Measurements from ENCODE around the gene COX7A1. TPM values are rescaled to one million over a fixed set of nuclear protein-coding genes. Genes with fewer than 3 reads are reported as not detected.
A peak's percentile ranks its signal among the peaks of the same experiment; 100 is the strongest.

Gene COX7A1
- total and polyA plus RNA-seq, 10 of the 15 experiments (the other 5 are each of a cell fraction or from before 2014, with no cell fraction given) = not detected

GRCh38 chr19:36114721-36115452 lies 37.4 kb downstream of the COX7A1 start, which contains the start of gene POLR2I (continued):
- TF ChIP-seq ZBTB33 (IDR thresholded peaks at IDR 0.05) (no peak), SMAD1 (IDR thresholded peaks at IDR 0.05; ENCODE audit: low read depth, partially characterized antibody) (no peak), CHD1 (IDR thresholded peaks at IDR 0.05; ENCODE audit: low read depth, low read length) (no peak), FOXK2 (IDR thresholded peaks at IDR 0.05) (no peak), RAD51 (IDR thresholded peaks at IDR 0.05) (peak; percentile 84), JUND (IDR thresholded peaks at IDR 0.05; ENCODE audit: low read depth, low read length) (no peak), IKZF2 (IDR thresholded peaks at IDR 0.05) (peak; percentile 40 to 58; a peak in 2 of 4 replicates), RUNX3 (IDR thresholded peaks at IDR 0.05; ENCODE audit: low read length) (peak; percentile 91), HDAC6 (IDR thresholded peaks at IDR 0.05; ENCODE audit: unreplicated experiment) (no peak), NRF1 (conservative IDR thresholded peaks at IDR 0.05; ENCODE audit: low read depth, low read length) (peak; percentile 91), MTA2 (IDR thresholded peaks at IDR 0.05; ENCODE audit: low read depth) (no peak), PAX5 (IDR thresholded peaks at IDR 0.05; ENCODE audit: borderline replicate concordance, low read depth, low read length) (no peak), SIN3A (IDR thresholded peaks at IDR 0.05; ENCODE audit: low read depth, low read length) (peak; percentile 95), JUNB (IDR thresholded peaks at IDR 0.05) (no peak), LARP7 (IDR thresholded peaks at IDR 0.05) (0 out of 2 replicates have a peak, but pooled peaks have one; percentile 11), MEF2B (IDR thresholded peaks at IDR 0.05; ENCODE audit: partially characterized antibody, poor library complexity, severe bottlenecking) (peak; percentile 49), SP1 (IDR thresholded peaks at IDR 0.05; ENCODE audit: low read depth, low read length) (peak; percentile 96), POU2F2 (IDR thresholded peaks at IDR 0.05; ENCODE audit: borderline replicate concordance, low read depth, low read length) (no peak; the same call in 2 of the 3 replicates), CBFB (IDR thresholded peaks at IDR 0.05; ENCODE audit: low read depth) (peak; percentile 93)
- TF ChIP-seq, protein P1, sequence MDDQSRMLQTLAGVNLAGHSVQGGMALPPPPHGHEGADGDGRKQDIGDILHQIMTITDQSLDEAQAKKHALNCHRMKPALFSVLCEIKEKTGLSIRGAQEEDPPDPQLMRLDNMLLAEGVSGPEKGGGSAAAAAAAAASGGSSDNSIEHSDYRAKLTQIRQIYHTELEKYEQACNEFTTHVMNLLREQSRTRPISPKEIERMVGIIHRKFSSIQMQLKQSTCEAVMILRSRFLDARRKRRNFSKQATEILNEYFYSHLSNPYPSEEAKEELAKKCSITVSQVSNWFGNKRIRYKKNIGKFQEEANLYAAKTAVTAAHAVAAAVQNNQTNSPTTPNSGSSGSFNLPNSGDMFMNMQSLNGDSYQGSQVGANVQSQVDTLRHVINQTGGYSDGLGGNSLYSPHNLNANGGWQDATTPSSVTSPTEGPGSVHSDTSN (IDR thresholded peaks at IDR 0.05; ENCODE audit: insufficient replicate concordance, low read depth, low read length) = no peak
- TF ChIP-seq, protein P2, sequence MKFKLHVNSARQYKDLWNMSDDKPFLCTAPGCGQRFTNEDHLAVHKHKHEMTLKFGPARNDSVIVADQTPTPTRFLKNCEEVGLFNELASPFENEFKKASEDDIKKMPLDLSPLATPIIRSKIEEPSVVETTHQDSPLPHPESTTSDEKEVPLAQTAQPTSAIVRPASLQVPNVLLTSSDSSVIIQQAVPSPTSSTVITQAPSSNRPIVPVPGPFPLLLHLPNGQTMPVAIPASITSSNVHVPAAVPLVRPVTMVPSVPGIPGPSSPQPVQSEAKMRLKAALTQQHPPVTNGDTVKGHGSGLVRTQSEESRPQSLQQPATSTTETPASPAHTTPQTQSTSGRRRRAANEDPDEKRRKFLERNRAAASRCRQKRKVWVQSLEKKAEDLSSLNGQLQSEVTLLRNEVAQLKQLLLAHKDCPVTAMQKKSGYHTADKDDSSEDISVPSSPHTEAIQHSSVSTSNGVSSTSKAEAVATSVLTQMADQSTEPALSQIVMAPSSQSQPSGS (IDR thresholded peaks at IDR 0.05; ENCODE audit: low read length) = no peak
- TF ChIP-seq, protein P3, sequence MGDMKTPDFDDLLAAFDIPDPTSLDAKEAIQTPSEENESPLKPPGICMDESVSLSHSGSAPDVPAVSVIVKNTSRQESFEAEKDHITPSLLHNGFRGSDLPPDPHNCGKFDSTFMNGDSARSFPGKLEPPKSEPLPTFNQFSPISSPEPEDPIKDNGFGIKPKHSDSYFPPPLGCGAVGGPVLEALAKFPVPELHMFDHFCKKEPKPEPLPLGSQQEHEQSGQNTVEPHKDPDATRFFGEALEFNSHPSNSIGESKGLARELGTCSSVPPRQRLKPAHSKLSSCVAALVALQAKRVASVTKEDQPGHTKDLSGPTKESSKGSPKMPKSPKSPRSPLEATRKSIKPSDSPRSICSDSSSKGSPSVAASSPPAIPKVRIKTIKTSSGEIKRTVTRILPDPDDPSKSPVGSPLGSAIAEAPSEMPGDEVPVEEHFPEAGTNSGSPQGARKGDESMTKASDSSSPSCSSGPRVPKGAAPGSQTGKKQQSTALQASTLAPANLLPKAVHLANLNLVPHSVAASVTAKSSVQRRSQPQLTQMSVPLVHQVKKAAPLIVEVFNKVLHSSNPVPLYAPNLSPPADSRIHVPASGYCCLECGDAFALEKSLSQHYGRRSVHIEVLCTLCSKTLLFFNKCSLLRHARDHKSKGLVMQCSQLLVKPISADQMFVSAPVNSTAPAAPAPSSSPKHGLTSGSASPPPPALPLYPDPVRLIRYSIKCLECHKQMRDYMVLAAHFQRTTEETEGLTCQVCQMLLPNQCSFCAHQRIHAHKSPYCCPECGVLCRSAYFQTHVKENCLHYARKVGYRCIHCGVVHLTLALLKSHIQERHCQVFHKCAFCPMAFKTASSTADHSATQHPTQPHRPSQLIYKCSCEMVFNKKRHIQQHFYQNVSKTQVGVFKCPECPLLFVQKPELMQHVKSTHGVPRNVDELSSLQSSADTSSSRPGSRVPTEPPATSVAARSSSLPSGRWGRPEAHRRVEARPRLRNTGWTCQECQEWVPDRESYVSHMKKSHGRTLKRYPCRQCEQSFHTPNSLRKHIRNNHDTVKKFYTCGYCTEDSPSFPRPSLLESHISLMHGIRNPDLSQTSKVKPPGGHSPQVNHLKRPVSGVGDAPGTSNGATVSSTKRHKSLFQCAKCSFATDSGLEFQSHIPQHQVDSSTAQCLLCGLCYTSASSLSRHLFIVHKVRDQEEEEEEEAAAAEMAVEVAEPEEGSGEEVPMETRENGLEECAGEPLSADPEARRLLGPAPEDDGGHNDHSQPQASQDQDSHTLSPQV (IDR thresholded peaks at IDR 0.05) = no peak

Data from GM12878 (cell line).